ENCODE measurements around the gene MYZAP.
A peak's percentile ranks its signal among the peaks of the same experiment; 100 is the strongest.

Gene MYZAP

GRCh38 chr15:57647791-57648130 is 56.1 kb downstream of the MYZAP start:
- H3K4me3 ChIP-seq (ENCODE audit: control insufficient read depth, low read depth, low read length), result no peak overlapping the region
- no peak for TF ChIP-seq CTCF (conservative IDR thresholded peaks at IDR 0.05; ENCODE audit: control insufficient read depth, insufficient read depth, low read depth, low read length)
- peak; percentile 31 for DNase-seq (ENCODE audit: low read depth)

DNA sequence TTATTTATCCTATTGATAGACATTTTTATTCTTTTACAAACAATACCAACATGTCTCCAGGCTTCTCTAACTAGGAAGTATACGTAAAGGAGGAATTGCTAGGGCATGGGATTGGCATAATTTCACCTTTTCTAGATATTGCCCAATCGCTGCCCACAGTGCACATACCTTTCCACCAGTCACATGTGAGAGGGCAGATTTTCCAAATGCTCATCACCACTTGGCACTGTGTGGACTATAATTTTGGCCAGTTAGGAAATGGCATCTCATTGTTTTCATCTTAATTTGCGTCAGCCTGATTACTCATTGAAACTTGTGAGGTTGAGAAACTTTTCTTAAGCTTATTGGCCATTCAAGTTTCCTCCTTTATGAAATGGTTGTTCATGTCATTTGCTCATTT is 57.4 kb downstream of the MYZAP start:
- DNase-seq (ENCODE audit: low read depth), result peak; percentile 81
- TF ChIP-seq CTCF (conservative IDR thresholded peaks at IDR 0.05; ENCODE audit: control insufficient read depth, insufficient read depth, low read depth, low read length), result no peak
- no peak overlapping the region for H3K4me3 ChIP-seq (ENCODE audit: control insufficient read depth, low read depth, low read length)

- no peak overlapping the region for H3K4me3 ChIP-seq (ENCODE audit: control insufficient read depth, low read depth, low read length)
- no peak for TF ChIP-seq CTCF (conservative IDR thresholded peaks at IDR 0.05; ENCODE audit: control insufficient read depth, insufficient read depth, low read depth, low read length)
- DNase-seq (ENCODE audit: low read depth), result no peak
Measured at GRCh38 chr15:57651445-57651844, 59.7 kb downstream of the MYZAP start.

GRCh38 chr15:57652481-57652880 is 60.8 kb downstream of the MYZAP start:
- no peak for DNase-seq (ENCODE audit: low read depth)
- H3K4me3 ChIP-seq (ENCODE audit: control insufficient read depth, low read depth, low read length), result no peak overlapping the region
- no peak for TF ChIP-seq CTCF (conservative IDR thresholded peaks at IDR 0.05; ENCODE audit: control insufficient read depth, insufficient read depth, low read depth, low read length)

DNA sequence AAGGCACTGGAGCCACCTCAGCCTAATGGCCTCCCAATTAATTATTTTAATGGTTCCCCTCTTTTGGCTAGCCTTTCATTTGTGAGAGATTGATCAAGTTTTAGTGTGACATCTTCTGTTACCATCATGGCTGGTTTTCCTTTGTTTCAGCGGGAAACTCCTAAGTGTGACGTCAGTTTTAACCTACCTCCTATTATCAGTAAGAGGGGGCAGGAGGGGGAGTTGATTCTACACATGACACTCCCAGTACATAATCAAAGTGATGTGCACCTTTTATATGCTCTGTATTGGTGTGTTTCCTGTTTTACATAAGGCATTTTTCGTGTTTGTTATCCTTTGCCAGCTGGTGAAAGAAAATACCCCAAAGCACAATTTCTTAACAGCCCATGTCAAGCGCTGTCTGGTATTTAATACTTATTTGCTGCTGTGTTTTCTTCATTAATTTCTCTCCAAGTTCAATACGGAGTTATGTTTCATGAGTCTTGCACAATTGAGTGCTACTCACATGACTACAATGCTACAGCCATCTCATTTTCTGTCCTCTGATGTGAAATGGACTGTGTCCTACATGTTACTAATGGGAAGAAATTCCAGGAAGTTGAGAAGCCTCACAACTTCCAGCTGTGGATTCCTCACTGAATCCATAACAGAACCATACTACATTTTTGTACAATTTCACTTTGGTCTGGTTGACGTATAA is 62.6 kb downstream of the MYZAP start:
- peak; percentile 73 for DNase-seq (ENCODE audit: low read depth)
- no peak for TF ChIP-seq CTCF (conservative IDR thresholded peaks at IDR 0.05; ENCODE audit: control insufficient read depth, insufficient read depth, low read depth, low read length)
- no peak overlapping the region for H3K4me3 ChIP-seq (ENCODE audit: control insufficient read depth, low read depth, low read length)

- DNase-seq (ENCODE audit: low read depth), result no peak
- H3K4me3 ChIP-seq (ENCODE audit: control insufficient read depth, low read depth, low read length), result no peak overlapping the region
- no peak for TF ChIP-seq CTCF (conservative IDR thresholded peaks at IDR 0.05; ENCODE audit: control insufficient read depth, insufficient read depth, low read depth, low read length)
Measured at GRCh38 chr15:57655053-57655452, 63.3 kb downstream of the MYZAP start.

- TF ChIP-seq CTCF (conservative IDR thresholded peaks at IDR 0.05; ENCODE audit: control insufficient read depth, insufficient read depth, low read depth, low read length), result no peak
- no peak overlapping the region for H3K4me3 ChIP-seq (ENCODE audit: control insufficient read depth, low read depth, low read length)
- no peak for DNase-seq (ENCODE audit: low read depth)
Measured at GRCh38 chr15:57655809-57656208, 64.1 kb downstream of the MYZAP start.

All from fibroblast of mammary gland (primary cell).